Measurements from ENCODE around the gene EVC. TPM values are rescaled to one million over a fixed set of nuclear protein-coding genes. Genes with fewer than 3 reads are reported as not detected.

The EVC gene
- total RNA-seq, 2 experiments from 2014 or later, result 0.69 to 1.3 TPM

GRCh38 chr4:5757954-5758353, 47.0 kb downstream of the EVC start:
- no peak for DNase-seq
- ChIA-PET POLR2A (no interaction called here), CTCF (no interaction called here)
- no peaks in the 10 kb centered on the region for H3K9me3 Mint-ChIP-seq
- H3K27me3 Mint-ChIP-seq, result no peaks in the 10 kb centered on the region
- no peak overlapping the region for H3K27ac Mint-ChIP-seq
- H3K4me3 Mint-ChIP-seq, result no peak overlapping the region
- no peaks in the 10 kb centered on the region for H3K36me3 Mint-ChIP-seq (ENCODE audit: low read depth)
- H3K4me1 Mint-ChIP-seq, result peaks cover 4% of the 10 kb centered on the region

GRCh38 chr4:5758741-5759140, 47.7 kb downstream of the EVC start:
- POLR2A ChIA-PET, result no interaction called here
- H3K4me3 Mint-ChIP-seq, result no peak overlapping the region
- no peak for DNase-seq

GRCh38 chr4:5759236-5760075, 48.5 kb downstream of the EVC start:
- H3K9me3 Mint-ChIP-seq, result no peaks in the 10 kb centered on the region
- no peak overlapping the region for H3K4me3 Mint-ChIP-seq
- no peaks in the 10 kb centered on the region for H3K36me3 Mint-ChIP-seq (ENCODE audit: low read depth)
- no peak overlapping the region for H3K27ac Mint-ChIP-seq
- peaks cover 4% of the 10 kb centered on the region for H3K4me1 Mint-ChIP-seq
- POLR2A ChIA-PET, result no interaction called here
- DNase-seq, result no peak
- H3K27me3 Mint-ChIP-seq, result no peaks in the 10 kb centered on the region
- CTCF ChIA-PET, result no interaction called here

More at GRCh38 chr4:5758741-5759140, 47.7 kb downstream of the EVC start:
- Mint-ChIP-seq H3K4me1 (peaks cover 4% of the 10 kb centered on the region), H3K36me3 (ENCODE audit: low read depth) (no peaks in the 10 kb centered on the region), H3K27ac (no peak overlapping the region), H3K9me3 (no peaks in the 10 kb centered on the region), H3K27me3 (no peaks in the 10 kb centered on the region)
- CTCF ChIA-PET, result no interaction called here

DNA sequence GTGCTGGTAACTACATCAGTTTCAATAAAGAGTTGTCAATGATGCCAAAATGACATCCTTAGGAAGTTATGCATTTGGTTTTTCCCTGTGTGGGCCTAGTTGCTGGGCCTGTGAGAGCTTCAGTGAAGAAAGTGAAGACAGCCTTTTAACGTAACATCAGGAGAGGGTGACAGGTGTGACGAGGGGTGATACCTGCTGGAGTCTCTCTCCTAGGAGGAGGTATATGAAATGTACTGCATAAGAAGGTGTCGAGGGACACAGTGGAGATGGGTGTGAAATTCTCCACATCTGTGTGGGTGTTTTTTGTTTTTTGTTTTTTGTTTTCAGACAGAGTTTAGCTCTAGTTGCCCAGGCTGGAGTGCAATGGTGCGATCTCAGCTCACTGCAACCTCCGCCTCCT, 49.2 kb downstream of the EVC start:
- ChIA-PET POLR2A (no interaction called here), CTCF (no interaction called here)
- H3K4me1 Mint-ChIP-seq, result peaks cover 4% of the 10 kb centered on the region
- no peaks in the 10 kb centered on the region for H3K9me3 Mint-ChIP-seq
- H3K36me3 Mint-ChIP-seq (ENCODE audit: low read depth), result no peaks in the 10 kb centered on the region
- H3K27ac Mint-ChIP-seq, result no peak overlapping the region
- no peak overlapping the region for H3K4me3 Mint-ChIP-seq
- DNase-seq, result no peak
- H3K27me3 Mint-ChIP-seq, result no peaks in the 10 kb centered on the region

GRCh38 chr4:5760936-5761480, 50.0 kb downstream of the EVC start:
- no peak for DNase-seq
- no peaks in the 10 kb centered on the region for H3K36me3 Mint-ChIP-seq (ENCODE audit: low read depth)
- ChIA-PET CTCF (no interaction called here), POLR2A (no interaction called here)
- no peaks in the 10 kb centered on the region for H3K27me3 Mint-ChIP-seq
- H3K4me1 Mint-ChIP-seq, result peaks cover 4% of the 10 kb centered on the region
- H3K27ac Mint-ChIP-seq, result no peak overlapping the region
- no peak overlapping the region for H3K4me3 Mint-ChIP-seq
- no peaks in the 10 kb centered on the region for H3K9me3 Mint-ChIP-seq

DNA sequence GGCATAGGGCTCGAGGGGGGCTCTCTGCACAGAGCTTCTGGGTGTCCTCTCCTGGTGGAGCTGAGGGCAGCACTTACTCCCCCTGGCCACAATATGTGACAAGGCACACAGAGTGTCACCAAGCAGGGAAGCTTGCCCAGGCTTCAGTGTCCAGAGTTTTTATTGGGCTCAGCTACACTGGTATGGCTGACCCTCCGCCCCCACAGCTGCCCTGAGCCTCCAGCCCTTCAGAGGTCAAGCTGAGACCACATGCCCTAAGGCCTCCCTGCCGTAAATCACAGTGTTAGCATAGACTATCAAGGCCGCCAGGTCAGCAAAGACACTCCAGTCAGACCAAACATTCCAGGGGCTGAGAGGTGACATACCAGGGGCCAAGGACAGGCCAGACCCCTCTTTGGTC, 59.0 kb downstream of the EVC start:
- Mint-ChIP-seq H3K36me3 (ENCODE audit: low read depth) (no peaks in the 10 kb centered on the region), H3K27ac (no peak overlapping the region), H3K9me3 (peaks cover 9% of the 10 kb centered on the region), H3K27me3 (no peaks in the 10 kb centered on the region), H3K4me3 (no peak overlapping the region), H3K4me1 (no peaks in the 10 kb centered on the region)
- DNase-seq, result no peak
- ChIA-PET CTCF (no interaction called here), POLR2A (no interaction called here)

DNA sequence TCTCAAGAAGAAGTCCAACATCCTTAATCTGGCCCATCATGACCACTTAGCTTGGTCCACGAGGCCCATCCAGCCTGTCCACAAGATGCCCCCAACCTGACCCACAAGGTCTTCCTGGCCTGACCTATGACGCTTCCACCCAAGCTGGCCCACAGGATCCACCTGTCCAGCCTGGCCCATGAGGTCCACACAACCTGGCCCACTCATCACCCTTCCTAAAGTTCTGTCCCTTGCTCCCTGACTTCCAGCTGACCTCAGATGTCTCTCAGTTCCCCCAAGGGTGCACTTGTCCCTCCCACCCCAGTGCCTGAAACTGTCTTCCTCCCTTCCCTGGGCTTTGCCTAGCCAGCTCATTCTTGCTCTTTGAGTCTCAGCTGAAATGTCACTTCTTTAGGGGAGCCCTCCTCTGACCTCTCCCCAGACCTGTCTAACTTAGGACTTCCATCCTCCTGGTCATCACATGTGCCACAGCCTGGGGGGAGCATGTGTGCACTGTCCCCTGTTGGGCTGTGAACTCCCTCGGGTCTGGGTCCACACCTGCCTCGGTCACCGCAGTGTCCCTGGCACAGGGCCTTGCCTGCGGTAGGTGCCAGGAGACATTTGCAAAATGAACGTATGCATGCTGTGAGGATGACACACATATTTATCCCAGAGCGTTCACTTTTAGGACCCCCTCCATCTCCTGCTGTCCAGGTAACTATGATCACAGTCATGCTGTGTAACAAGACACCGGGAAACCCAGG, 61.7 kb downstream of the EVC start:
- POLR2A ChIA-PET, result no interaction called here
- Mint-ChIP-seq H3K27me3 (no peaks in the 10 kb centered on the region), H3K9me3 (peaks cover 13% of the 10 kb centered on the region), H3K36me3 (ENCODE audit: low read depth) (no peaks in the 10 kb centered on the region), H3K27ac (no peak overlapping the region), H3K4me3 (no peak overlapping the region), H3K4me1 (no peaks in the 10 kb centered on the region)
- peak; percentile 3 for DNase-seq
- CTCF ChIA-PET, result no interaction called here

- no peak for DNase-seq
- Mint-ChIP-seq H3K4me1 (no peaks in the 10 kb centered on the region), H3K9me3 (peaks cover 11% of the 10 kb centered on the region), H3K36me3 (ENCODE audit: low read depth) (no peaks in the 10 kb centered on the region), H3K4me3 (no peak overlapping the region), H3K27me3 (no peaks in the 10 kb centered on the region), H3K27ac (no peak overlapping the region)
- CTCF ChIA-PET, result no interaction called here
- POLR2A ChIA-PET, result no interaction called here
Measured at GRCh38 chr4:5773271-5773555, 62.2 kb downstream of the EVC start.

GRCh38 chr4:5774416-5775036, 63.5 kb downstream of the EVC start:
- Mint-ChIP-seq H3K4me3 (no peak overlapping the region), H3K27me3 (no peaks in the 10 kb centered on the region), H3K27ac (no peak overlapping the region), H3K4me1 (no peaks in the 10 kb centered on the region), H3K36me3 (ENCODE audit: low read depth) (no peaks in the 10 kb centered on the region), H3K9me3 (peaks cover 11% of the 10 kb centered on the region)
- ChIA-PET POLR2A (no interaction called here), CTCF (no interaction called here)
- no peak for DNase-seq

GRCh38 chr4:5776510-5776909, 65.5 kb downstream of the EVC start:
- no peak for DNase-seq
- no peaks in the 10 kb centered on the region for H3K27me3 Mint-ChIP-seq
- POLR2A ChIA-PET, result no interaction called here
- H3K36me3 Mint-ChIP-seq (ENCODE audit: low read depth), result no peaks in the 10 kb centered on the region
- no peaks in the 10 kb centered on the region for H3K4me1 Mint-ChIP-seq
- CTCF ChIA-PET, result no interaction called here
- H3K9me3 Mint-ChIP-seq, result peaks cover 9% of the 10 kb centered on the region
- no peak overlapping the region for H3K27ac Mint-ChIP-seq
- no peak overlapping the region for H3K4me3 Mint-ChIP-seq

DNA sequence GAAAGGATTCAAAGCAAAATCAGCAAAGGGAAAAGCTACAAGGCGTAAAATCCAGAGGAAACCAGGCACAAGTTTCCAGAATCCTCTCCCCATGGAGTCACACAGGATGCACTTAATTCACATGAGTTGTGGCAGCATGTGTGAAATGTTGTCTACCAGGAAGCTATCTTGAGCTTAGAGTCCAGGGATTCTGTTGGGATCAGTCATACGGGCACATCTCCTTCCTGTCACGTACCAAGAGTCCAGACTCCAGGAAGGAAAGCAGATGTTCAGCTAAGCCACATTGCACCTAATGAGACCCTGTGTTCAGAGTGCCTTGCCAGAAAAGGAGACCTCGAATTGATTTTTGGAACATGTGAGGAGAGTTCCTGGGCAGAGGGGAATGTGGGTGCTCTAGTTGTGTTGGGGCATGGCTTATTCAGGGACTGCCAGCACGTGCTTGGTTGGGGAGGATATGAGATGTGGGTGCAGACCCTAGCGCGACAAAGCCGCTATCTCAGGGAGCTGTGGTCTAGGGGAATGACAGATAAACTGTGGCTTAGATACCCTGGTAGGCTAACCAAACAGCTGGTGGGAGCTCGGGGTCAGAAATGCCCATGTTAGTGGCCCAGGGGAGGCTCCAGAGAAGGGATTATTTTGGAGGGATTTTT, 70.0 kb downstream of the EVC start:
- POLR2A ChIA-PET, result interaction anchor here (0.6 kb wide), 1 partner anchor 1144 kb away, joined by 4 read pairs; no protein-coding TSS in a partner anchor
- CTCF ChIA-PET, result no interaction called here
- H3K9me3 Mint-ChIP-seq, result peaks cover 3% of the 10 kb centered on the region
- no peaks in the 10 kb centered on the region for H3K36me3 Mint-ChIP-seq (ENCODE audit: low read depth)
- no peaks in the 10 kb centered on the region for H3K4me1 Mint-ChIP-seq
- no peak for DNase-seq
- no peak overlapping the region for H3K27ac Mint-ChIP-seq
- H3K27me3 Mint-ChIP-seq, result no peaks in the 10 kb centered on the region
- no peak overlapping the region for H3K4me3 Mint-ChIP-seq

DNA sequence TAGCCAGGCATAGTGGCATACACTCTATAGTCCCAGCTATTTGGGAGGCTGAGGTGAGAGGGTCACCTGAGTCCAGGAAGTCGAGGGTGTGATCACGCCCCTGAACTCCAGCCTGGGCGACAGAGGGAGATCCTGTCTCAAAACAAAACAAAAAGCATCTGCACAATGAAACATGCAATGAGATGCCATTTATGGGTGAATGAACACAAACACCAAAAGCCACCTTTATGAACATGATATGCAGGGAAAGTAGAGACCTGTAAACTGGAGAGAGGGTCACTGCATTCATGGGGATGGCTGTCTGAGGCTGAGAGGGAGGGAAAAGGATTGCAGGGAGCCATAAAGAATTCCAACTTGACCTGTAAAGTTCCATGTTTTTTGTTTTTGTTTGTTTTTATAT, 70.7 kb downstream of the EVC start:
- no peak overlapping the region for H3K27ac Mint-ChIP-seq
- H3K36me3 Mint-ChIP-seq (ENCODE audit: low read depth), result no peaks in the 10 kb centered on the region
- ChIA-PET POLR2A (no interaction called here), CTCF (no interaction called here)
- no peak overlapping the region for H3K4me3 Mint-ChIP-seq
- DNase-seq, result no peak
- H3K9me3 Mint-ChIP-seq, result peaks cover under 1% of the 10 kb centered on the region
- H3K27me3 Mint-ChIP-seq, result no peaks in the 10 kb centered on the region
- H3K4me1 Mint-ChIP-seq, result no peaks in the 10 kb centered on the region

GRCh38 chr4:5782829-5783476, 72.0 kb downstream of the EVC start:
- ChIA-PET CTCF (no interaction called here), POLR2A (no interaction called here)
- Mint-ChIP-seq H3K36me3 (ENCODE audit: low read depth) (no peaks in the 10 kb centered on the region), H3K4me3 (no peak overlapping the region), H3K4me1 (no peaks in the 10 kb centered on the region), H3K27me3 (no peaks in the 10 kb centered on the region), H3K9me3 (no peaks in the 10 kb centered on the region), H3K27ac (no peak overlapping the region)
- no peak for DNase-seq

Data from activated CD4-positive, alpha-beta T cell treated with anti-CD3 and anti-CD28 coated beads, Interleukin-2, amount 10 ng/mL, durations not matched to agents 7 days and 5 days (primary cell).